Gastrocnemius medialis (tissue), 4 donors: ENCODE results near the gene SPRN. TPM values are rescaled to one million over a fixed set of nuclear protein-coding genes. Genes with fewer than 3 reads are reported as not detected.

ENCODE experiments used
- ATAC-seq, 2 donors: fragments of 150-250 bp; one replicate each; pipeline ENCODE4 v1.9.1; 2016
- DNase-seq, 2 donors: peaks; one replicate each; pipeline ENCODE4 v3.0.0-alpha.2; 2019
- H3K27ac ChIP-seq, 4 donors: fragments of 200-600 bp; sonication (generic); 1 replicate in 1 of 4; 2 replicates in 3 of 4; pipeline ENCODE4 v1.5.1; 2016 to 2018; ENCODE audit warnings: mild to moderate bottlenecking in 2 of 4, moderate library complexity in 1 of 4
- H3K27me3 ChIP-seq, 3 donors: fragments of 200-600 bp; sonication (generic) in 2 of 3; 1 replicate in 1 of 3; 2 replicates in 2 of 3; pipeline versions ENCODE4 v1.5.1 to v1.6.0; 2016 to 2019; ENCODE audit warnings: mild to moderate bottlenecking in 1 of 3, moderate library complexity in 1 of 3
- H3K36me3 ChIP-seq, 2 donors: fragments of 200-600 bp; sonication (generic) in 1 of 2; one replicate each; pipeline ENCODE4 v1.5.1; 2017 to 2018
- H3K4me1 ChIP-seq, 2 donors: fragments of 200-600 bp; sonication (generic) in 1 of 2; one replicate each; pipeline ENCODE4 v1.5.1; 2016 to 2017; ENCODE audit warnings: mild to moderate bottlenecking in 2 of 2
- H3K4me3 ChIP-seq, 4 donors: fragments of 200-600 bp; sonication (generic) in 3 of 4; 1 replicate in 1 of 4; 2 replicates in 3 of 4; pipeline ENCODE4 v1.5.1; 2016 to 2019; ENCODE audit warnings: mild to moderate bottlenecking in 2 of 4
- H3K9me3 ChIP-seq, 3 donors: fragments of 200-600 bp; sonication (generic) in 2 of 3; 1 replicate in 1 of 3; 2 replicates in 2 of 3; pipeline ENCODE4 v1.5.1; 2016 to 2019
- CTCF ChIP-seq, 5 experiments: fragments of 450-650 bp in 3 of 5; fragments of 200-600 bp in 2 of 5; sonication (generic) in 2 of 5; IDR thresholded peaks in 4 of 5; conservative IDR thresholded peaks in 1 of 5; 1 replicate in 4 of 5; 2 replicates in 1 of 5; pipeline ENCODE4 v1.5.1; 2016 to 2019; ENCODE audit warnings: antibody characterized with exemption in 5 of 5, mild to moderate bottlenecking in 3 of 5, moderate library complexity in 3 of 5
- POLR2A ChIP-seq, 2 donors: fragments of 450-650 bp; IDR thresholded peaks; one replicate each; pipeline ENCODE4 v1.6.1; 2017; ENCODE audit warnings: antibody characterized with exemption in 2 of 2, mild to moderate bottlenecking in 2 of 2, moderate library complexity in 2 of 2
- in situ Hi-C, 4 donors: fragments of 200-750 bp; cut with MboI; loops; one replicate each; pipeline versions ENCODE4 v1.15.0 to v1.8.0; 2017; ENCODE audit warnings: low sequenced_read_pairs in 4 of 4
- intact Hi-C: fragments of 100-400 bp; cut with DNase I; formaldehyde crosslinking; loops from one replicate; pipeline ENCODE4 v1.15.1; 2023; ENCODE audit warnings: low total_unique reads
- total RNA-seq, 4 donors: library from RNA; depleted of rRNA; stranded (reverse); fragments of >200 nt; gene quantifications; one replicate each; pipeline versions ENCODE4 v1.1.0 to v1.2.3, GENCODE V29; 2016

Gene SPRN
- total RNA-seq, 4 donors from 2014 or later: not detected

DNA sequence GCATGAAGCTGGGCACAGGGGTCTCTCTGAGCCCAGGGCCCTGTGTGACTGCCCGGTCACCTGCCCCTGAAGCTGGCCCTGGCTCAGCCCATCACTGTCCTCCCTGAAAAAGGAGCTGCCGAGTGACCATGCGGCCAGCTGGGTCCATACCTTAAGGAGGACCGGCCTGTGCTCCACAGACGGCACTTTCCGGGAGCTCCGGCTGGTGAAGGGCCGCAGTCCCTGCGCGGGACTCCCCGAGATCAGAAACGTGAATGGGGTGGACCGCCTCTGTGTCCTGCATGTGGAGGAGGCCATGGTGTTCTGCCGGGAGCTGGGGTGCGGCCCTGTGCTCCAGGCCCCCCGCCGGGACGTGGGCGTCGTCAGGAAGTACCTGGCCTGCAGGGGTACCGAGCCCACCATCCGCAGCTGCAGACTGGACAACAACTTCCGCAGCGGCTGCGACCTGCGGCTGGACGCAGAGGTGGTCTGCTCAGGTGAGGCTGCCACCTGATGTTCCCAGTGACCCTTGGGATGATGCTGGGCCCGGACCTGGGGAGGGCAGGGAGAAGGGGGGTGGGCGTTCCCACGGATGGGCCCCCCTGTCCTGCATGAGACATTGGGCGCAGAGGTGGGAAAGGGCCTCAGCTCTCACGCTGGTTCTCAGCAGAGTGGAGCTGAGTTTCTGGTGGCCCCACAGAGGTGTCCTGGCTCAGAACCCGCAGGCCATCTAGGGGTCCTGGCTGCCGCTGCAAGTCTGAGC, 32.8 kb upstream of the SPRN start:
- in situ Hi-C loops: no loop called here
- H3K36me3 ChIP-seq: no peaks in the 10 kb centered on the region
- TF ChIP-seq POLR2A (IDR thresholded peaks at IDR 0.05) (no peak), CTCF (IDR thresholded peaks at IDR 0.05 in 4 of 5, conservative IDR thresholded peaks at IDR 0.05 in 1 of 5) (no peak)
- H3K27me3 ChIP-seq: no peaks in the 10 kb centered on the region
- intact Hi-C loops: no loop called here
- DNase-seq: no peak
- no peaks in the 10 kb centered on the region for H3K9me3 ChIP-seq
- H3K4me1 ChIP-seq: no peaks in the 10 kb centered on the region
- no peak overlapping the region for H3K4me3 ChIP-seq
- ATAC-seq: no peak
- no peak overlapping the region for H3K27ac ChIP-seq

DNA sequence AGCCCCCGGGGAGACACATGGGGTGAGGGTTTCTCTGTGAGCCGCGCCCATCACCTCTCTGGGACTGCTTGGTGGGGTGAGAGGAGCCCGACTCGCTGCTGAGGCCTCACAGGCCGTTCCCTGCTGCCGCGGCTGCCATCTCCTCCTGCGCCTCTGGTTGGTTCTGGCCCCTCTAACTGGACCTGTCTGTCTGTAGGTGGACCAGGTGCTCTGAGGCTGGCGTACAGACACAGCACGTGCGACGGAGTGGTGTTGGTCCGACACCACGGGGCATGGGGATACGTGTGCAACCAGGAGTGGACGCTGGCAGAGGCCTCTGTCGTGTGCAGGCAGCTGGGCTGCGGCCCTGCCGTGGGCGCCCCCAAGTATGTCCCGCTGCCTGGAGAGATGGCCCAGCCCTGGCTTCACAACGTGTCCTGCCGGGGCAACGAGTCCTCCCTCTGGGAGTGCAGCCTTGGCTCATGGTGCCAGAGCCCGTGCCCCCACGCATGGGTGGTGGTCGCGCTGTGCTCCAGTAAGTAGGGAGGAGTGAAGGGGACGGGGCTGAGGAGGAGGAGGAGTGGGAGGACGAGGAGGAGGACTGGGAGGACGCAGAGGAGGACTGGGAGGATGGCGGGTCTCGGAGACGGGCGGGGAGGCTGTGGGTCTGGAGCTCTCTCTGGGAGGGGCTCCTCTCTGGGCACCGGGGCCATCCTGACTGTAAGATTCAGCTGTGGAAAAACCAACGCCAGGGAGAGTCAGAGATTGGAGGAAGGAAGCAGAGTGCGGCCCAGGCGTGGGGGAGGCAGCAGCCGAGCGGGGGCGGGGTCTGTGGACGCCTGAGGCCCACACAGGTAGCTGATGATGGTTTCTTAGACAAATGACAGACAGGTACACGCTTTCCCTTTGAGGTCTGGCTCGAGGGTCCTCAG, 31.9 kb upstream of the SPRN start:
- Histone ChIP-seq H3K9me3 (no peaks in the 10 kb centered on the region), H3K27ac (no peak overlapping the region), H3K27me3 (no peaks in the 10 kb centered on the region), H3K4me3 (no peak overlapping the region), H3K4me1 (no peaks in the 10 kb centered on the region), H3K36me3 (no peaks in the 10 kb centered on the region)
- DNase-seq (no peak), ATAC-seq (no peak)
- TF ChIP-seq POLR2A (IDR thresholded peaks at IDR 0.05) (no peak), CTCF (IDR thresholded peaks at IDR 0.05 in 4 of 5, conservative IDR thresholded peaks at IDR 0.05 in 1 of 5) (no peak)
- intact Hi-C loops: no loop called here
- in situ Hi-C loops: no loop called here

DNA sequence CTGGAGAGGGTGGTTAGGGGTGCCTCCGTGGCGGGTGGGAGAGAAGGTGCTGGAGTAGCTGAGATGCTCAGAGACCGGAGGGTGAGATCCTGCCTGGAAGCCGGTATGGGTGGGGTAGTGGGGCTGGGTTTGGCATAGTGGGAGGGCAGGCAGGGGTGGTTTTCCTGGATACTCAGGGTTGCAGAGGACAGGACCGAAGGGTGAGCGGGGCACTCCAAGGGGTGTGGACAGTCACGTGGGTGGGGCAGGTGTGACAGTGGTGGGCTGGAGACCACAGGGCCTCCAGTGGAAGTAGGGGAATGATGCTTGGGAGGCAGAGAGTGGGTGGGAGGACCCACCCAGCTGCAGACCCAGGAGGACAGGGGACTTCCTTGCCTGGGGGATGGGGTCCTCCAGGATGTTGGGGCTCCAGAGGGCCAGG, 31.2 kb upstream of the SPRN start:
- no peak for DNase-seq
- no peaks in the 10 kb centered on the region for H3K4me1 ChIP-seq
- in situ Hi-C loops (no loop called here), intact Hi-C loops (no loop called here)
- no peaks in the 10 kb centered on the region for H3K9me3 ChIP-seq
- TF ChIP-seq POLR2A (IDR thresholded peaks at IDR 0.05) (no peak), CTCF (IDR thresholded peaks at IDR 0.05 in 4 of 5, conservative IDR thresholded peaks at IDR 0.05 in 1 of 5) (no peak)
- ATAC-seq: no peak
- H3K4me3 ChIP-seq: no peak overlapping the region
- no peaks in the 10 kb centered on the region for H3K27me3 ChIP-seq
- no peaks in the 10 kb centered on the region for H3K36me3 ChIP-seq
- no peak overlapping the region for H3K27ac ChIP-seq

- Histone ChIP-seq H3K27ac (no peak overlapping the region), H3K4me1 (no peaks in the 10 kb centered on the region), H3K4me3 (no peak overlapping the region), H3K36me3 (no peaks in the 10 kb centered on the region), H3K27me3 (no peaks in the 10 kb centered on the region), H3K9me3 (no peaks in the 10 kb centered on the region)
- in situ Hi-C loops: no loop called here
- no peak for TF ChIP-seq POLR2A (IDR thresholded peaks at IDR 0.05)
- TF ChIP-seq CTCF (IDR thresholded peaks at IDR 0.05 in 4 of 5, conservative IDR thresholded peaks at IDR 0.05 in 1 of 5): no peak
- no peak for ATAC-seq
- intact Hi-C loops: no loop called here
- no peak for DNase-seq
Observed at GRCh38 chr10:133455196-133455595, 30.8 kb upstream of the SPRN start.
